K562 (cell line): Measurements from ENCODE around the gene MEA1. TPM values are rescaled to one million over a fixed set of nuclear protein-coding genes. Genes with fewer than 3 reads are reported as not detected.

ENCODE experiments used
- ATAC-seq: fragments of 200-7000 bp; cut with Tn5 transposase; 3 replicates; pipeline ENCODE4 v1.9.1; 2020; ENCODE audit warnings: moderate library complexity
- BruUV-seq: library from RNA; stranded (reverse); fragments of 400-500 nt; replicated peaks from 2 replicates; lab custom pipeline; 2021; lab: Mats Ljungman, UMichigan
- CTCF ChIA-PET: fragments of 300-600 bp; formaldehyde crosslinking; extraction: SDS; loops from one replicate; lab custom pipeline; 2021; ENCODE audit warnings: low intra/inter-chr PET ratio; lab: Yijun Ruan, JAX
- POLR2A ChIA-PET: fragments of 300-600, 350-650 bp; sonication (Branson Sonifier 250); formaldehyde crosslinking; extraction: SDS; loops from one replicate; lab custom pipeline; 2021; ENCODE audit warnings: antibody characterized with exemption, inconsistent platforms; lab: Yijun Ruan, JAX
- DNase-seq, 4 experiments: peaks; one replicate each; pipeline versions ENCODE4 v3.0.0 to v3.0.0-alpha.2; 2011 to 2018; ENCODE audit warnings: low spot score in 3 of 4, mixed read lengths in 3 of 4; ENCODE audit errors: extremely low read depth in 1 of 4
- FAIRE-seq: peaks from 2 replicates; lab custom pipeline; 2011; peaks lifted over from hg19 to GRCh38; lab: Jason Lieb, UNC
- H2AFZ ChIP-seq: 2 replicates; pipeline ENCODE4 v1.6.0; 2011; ENCODE audit warnings: low read depth, low read length, control low read depth, inconsistent platforms
- H3K27ac ChIP-seq: fragments of 200-600 bp; 3 replicates; pipeline ENCODE4 v1.8.0; 2011; ENCODE audit warnings: low read depth, mild to moderate bottlenecking, control low read depth, inconsistent platforms, low read length, moderate library complexity, mixed read lengths; ENCODE audit errors: extremely low read depth
- H3K27me3 ChIP-seq, 2 experiments: fragments of 300-600 bp in 1 of 2; 2 replicates in 1 of 2; 3 replicates in 1 of 2; pipeline versions ENCODE4 v1.6.0 to v1.8.0; 2011; ENCODE audit warnings: inconsistent platforms in 2 of 2, low read length in 2 of 2, mild to moderate bottlenecking in 1 of 2, mixed read lengths in 1 of 2, moderate library complexity in 1 of 2; ENCODE audit not compliant: control insufficient read depth in 2 of 2, insufficient read depth in 2 of 2
- H3K36me3 ChIP-seq: fragments of 300-600 bp; 3 replicates; pipeline ENCODE4 v1.8.0; 2011; ENCODE audit warnings: mild to moderate bottlenecking, low read length, inconsistent platforms; ENCODE audit not compliant: control insufficient read depth, insufficient read depth
- H3K4me1 ChIP-seq, 2 experiments: fragments of 200-600 bp in 1 of 2; replicated peaks in 1 of 2; 2 replicates in 1 of 2; 3 replicates in 1 of 2; pipeline versions ENCODE4 v1.5.1 to v1.8.0; 2011; ENCODE audit warnings: inconsistent platforms in 2 of 2, low read length in 2 of 2, mild to moderate bottlenecking in 1 of 2, mixed read lengths in 1 of 2, moderate library complexity in 1 of 2; ENCODE audit not compliant: control insufficient read depth in 2 of 2, insufficient read depth in 2 of 2
- H3K4me2 ChIP-seq: 2 replicates; pipeline ENCODE4 v1.6.1; 2011; ENCODE audit warnings: low read length, control low read depth, inconsistent platforms, mixed read lengths; ENCODE audit not compliant: insufficient read depth
- H3K4me3 ChIP-seq: fragments of 200-600 bp; sonication (generic), shearing (Covaris generic); 2 replicates; pipeline ENCODE4 v1.5.1; 2016; ENCODE audit warnings: control low read depth, inconsistent platforms
- H3K79me2 ChIP-seq: fragments of 200-600 bp; 3 replicates; pipeline ENCODE4 v1.8.0; 2011; ENCODE audit warnings: low read length, inconsistent platforms; ENCODE audit not compliant: control insufficient read depth, insufficient read depth
- H3K9ac ChIP-seq, 2 experiments: 2 replicates each; pipeline versions ENCODE4 v1.6.0 to v1.6.1; 2011; ENCODE audit warnings: low read depth in 2 of 2, low read length in 2 of 2, control low read depth in 1 of 2, inconsistent platforms in 1 of 2, mild to moderate bottlenecking in 1 of 2, mixed read lengths in 1 of 2; ENCODE audit not compliant: insufficient read depth in 1 of 2
- H3K9me1 ChIP-seq: one replicate; pipeline ENCODE4 v1.6.0; 2011; ENCODE audit warnings: inconsistent platforms, mild to moderate bottlenecking, low read length, moderate library complexity; ENCODE audit not compliant: control insufficient read depth, insufficient read depth
- H3K9me3 ChIP-seq: replicated peaks from 2 replicates; pipeline ENCODE4 v1.5.1; 2011; ENCODE audit warnings: low read depth, low read length, inconsistent platforms; ENCODE audit not compliant: control insufficient read depth, insufficient read depth
- H4K20me1 ChIP-seq: replicated peaks from 2 replicates; pipeline ENCODE4 v1.6.1; 2011; ENCODE audit warnings: low read length, inconsistent platforms, mixed read lengths; ENCODE audit not compliant: control insufficient read depth, insufficient read depth
- FOXK1 ChIP-seq: sonication (generic); formaldehyde crosslinking; IDR thresholded peaks from 2 replicates; pipeline ENCODE4 v1.8.0; 2022; ENCODE audit warnings: missing genetic modification reagents, mild to moderate bottlenecking, borderline replicate concordance
- GABPB1 ChIP-seq: sonication (generic); formaldehyde crosslinking; IDR thresholded peaks from 2 replicates; pipeline ENCODE4 v1.8.0; 2022; ENCODE audit warnings: mild to moderate bottlenecking, missing genetic modification reagents
- L3MBTL2 ChIP-seq: fragments of 450-650 bp; IDR thresholded peaks from 2 replicates; pipeline ENCODE4 v1.6.1; 2016; ENCODE audit warnings: mild to moderate bottlenecking, moderate library complexity
- MAFG ChIP-seq: fragments of 450-650 bp; conservative IDR thresholded peaks from 2 replicates; pipeline ENCODE4 v1.6.1; 2016; ENCODE audit warnings: missing genetic modification characterization, missing compliant biosample characterization
- NFRKB ChIP-seq: fragments of 450-650 bp; IDR thresholded peaks from 2 replicates; pipeline ENCODE4 v1.6.1; 2016; ENCODE audit warnings: low read depth
- RAD51 ChIP-seq: fragments of 450-650 bp; IDR thresholded peaks from 2 replicates; pipeline ENCODE4 v1.7.1; 2016; ENCODE audit warnings: low read depth, mild to moderate bottlenecking, borderline replicate concordance
- U2AF1 ChIP-seq: fragments of 200-400 bp; formaldehyde crosslinking; optimal IDR thresholded peaks from 2 replicates; pipeline ENCODE3; 2017; ENCODE audit warnings: mild to moderate bottlenecking, low read depth, low read length, moderate library complexity
- ZNF263 ChIP-seq: sonication (generic); formaldehyde crosslinking; IDR thresholded peaks from 2 replicates; pipeline ENCODE4 v1.8.0; 2022; ENCODE audit warnings: mild to moderate bottlenecking, missing genetic modification reagents, borderline replicate concordance
- ZNF76 ChIP-seq: fragments of 250-450 bp; sonication (Bioruptor Pico); IDR thresholded peaks from 2 replicates; pipeline ENCODE4 v1.4.0; 2020; ENCODE audit warnings: mild to moderate bottlenecking, moderate library complexity, borderline replicate concordance
- WGBS: fragments of 100-300 bp; shearing (Covaris generic); methylation state at CpG from one replicate; pipeline ENCODE4 v1.1.6; 2016; ENCODE audit warnings: low coverage, mixed read lengths; ENCODE audit not compliant: insufficient coverage; ENCODE audit errors: missing lambda C conversion rate; 5-methylcytosine and 5-hydroxymethylcytosine counted together
- in situ Hi-C: fragments of 300-500 bp; cut with MboI; formaldehyde crosslinking; loops from 4 replicates; pipeline ENCODE4 v1.15.0; 2018; ENCODE audit warnings: inconsistent platforms, mixed read lengths
- intact Hi-C: fragments of 100-400 bp; cut with micrococcal nuclease; formaldehyde crosslinking; loops from 2 replicates; pipeline ENCODE4 v1.14.2; 2022
- polyA plus RNA-seq, 8 experiments: library from polyadenylated mRNA; depleted of rRNA in 4 of 8; stranded (reverse) in 5 of 8; unstranded in 3 of 8; fragments of >200 nt; fragmentation: Nextera tagmentation in 2 of 8; fragmentation: Illumina TruSeq in 1 of 8; extraction: Ambion mirVana in 2 of 8; extraction: Trizol in 1 of 8; gene quantifications; 2 replicates each; pipeline versions ENCODE4 v1.2.1 to v1.2.3, GENCODE V29; 2011 to 2014; ENCODE audit warnings: inconsistent platforms in 1 of 8, missing spikeins in 1 of 8
- total RNA-seq, 7 experiments: library from RNA; depleted of rRNA in 6 of 7; stranded (reverse); fragments of >200 nt in 6 of 7; fragmentation: Illumina TruSeq in 2 of 7; extraction: Trizol in 2 of 7; gene quantifications; 2 replicates each; pipeline versions ENCODE4 v1.2.1 to v1.2.3, GENCODE V29; 2011 to 2021; ENCODE audit warnings: low replicate concordance in 1 of 7
- TF ChIP-seq, protein P1 (sequence below): fragments of 450-650 bp; conservative IDR thresholded peaks from 2 replicates; pipeline ENCODE4 v1.6.1; 2016; ENCODE audit warnings: missing genetic modification characterization, low read depth, mild to moderate bottlenecking, missing compliant biosample characterization, moderate library complexity
- TF ChIP-seq, protein P2 (sequence below): fragments of 200-800 bp; sonication (Bioruptor generic); IDR thresholded peaks from 2 replicates; pipeline ENCODE4 v1.6.1; 2017; ENCODE audit warnings: missing genetic modification characterization, missing compliant biosample characterization
- TF ChIP-seq, protein P3 (sequence below): fragments of 450-650 bp; formaldehyde crosslinking; IDR thresholded peaks from 2 replicates; pipeline ENCODE4 v1.4.0; 2020; ENCODE audit warnings: mild to moderate bottlenecking, moderate library complexity
- TF ChIP-seq, protein P4 (sequence below), 3 experiments: fragments of 200-800 bp in 1 of 3; sonication (Bioruptor generic) in 1 of 3; sonication (generic) in 1 of 3; formaldehyde crosslinking in 1 of 3; IDR thresholded peaks; 2 replicates each; pipeline versions ENCODE4 v1.6.1 to v1.8.0; 2016 to 2022; ENCODE audit warnings: mild to moderate bottlenecking in 2 of 3, missing compliant biosample characterization in 2 of 3, missing genetic modification characterization in 2 of 3, missing genetic modification reagents in 1 of 3

The MEA1 gene
- total and polyA plus RNA-seq, 9 of the 15 experiments (the other 6 are each of a cell fraction or from before 2014, with no cell fraction given), result 86.8 to 210 (median 152) TPM

DNA sequence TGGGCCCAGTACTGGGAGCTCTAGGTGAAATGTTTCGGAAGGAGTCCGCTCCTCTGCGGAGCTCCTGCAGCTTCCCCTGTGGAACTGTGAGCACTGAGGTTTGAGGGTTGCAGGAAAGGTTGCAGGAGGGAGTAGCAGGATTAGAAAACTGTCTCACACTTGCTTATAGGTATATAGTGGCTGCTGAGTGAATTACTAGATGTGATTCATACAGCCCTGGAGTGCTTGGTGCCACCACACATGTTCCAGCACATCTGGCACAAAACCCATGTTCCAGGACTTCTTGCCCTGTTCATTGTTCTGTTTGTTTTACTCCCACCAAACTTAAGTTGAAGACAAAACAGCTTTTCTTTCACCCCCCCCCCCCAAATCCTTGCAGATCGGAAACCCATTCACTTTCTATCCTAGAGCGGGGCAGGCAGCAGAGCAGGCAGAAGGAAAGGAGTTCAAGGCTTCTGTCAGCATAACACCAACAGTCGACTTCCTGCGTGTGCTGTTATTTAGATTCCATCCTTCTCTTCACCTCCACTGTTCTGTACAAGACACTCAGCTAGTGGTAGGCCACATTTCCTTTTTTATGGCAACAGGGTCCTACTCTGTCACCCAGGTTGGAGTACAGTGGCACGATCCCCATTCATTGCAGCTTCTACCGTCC is 34.1 kb downstream of the MEA1 start:
- Histone ChIP-seq H3K27me3 (no peaks in the 10 kb centered on the region), H3K4me1 (peaks cover 25 to 36% of the 10 kb centered on the region in 2 experiments; a peak in 4 of 5 replicates), H3K36me3 (peaks cover 24% of the 10 kb centered on the region), H2AFZ (peak overlapping the region; percentile 93), H3K4me3 (peak overlapping the region; percentile 95), H3K9ac (peak overlapping the region; percentile 96 to 100), H3K9me1 (no peaks in the 10 kb centered on the region), H3K79me2 (peaks cover 48% of the 10 kb centered on the region), H4K20me1 (peaks cover 5% of the 10 kb centered on the region; the same call in 1 of the 2 replicates), H3K9me3 (no peaks in the 10 kb centered on the region), H3K27ac (peak overlapping the region; percentile 88), H3K4me2 (peak overlapping the region; percentile 90)
- CTCF ChIA-PET, result no interaction called here
- in situ Hi-C loops (no loop called here), intact Hi-C loops (loop anchor here (2.0 kb wide), 1 partner anchor 35 kb away; the partner anchor contains the start of gene KLHDC3)
- POLR2A ChIA-PET, result interaction anchor here (0.6 to 2.5 kb wide), 15 partner anchors 8 to 355 kb away, joined by 3 to 13 read pairs (median 4); partner anchors contain the start of genes CNPY3, KLHDC3, MEA1 and RPL7L1
- 57% methylated on average over 9 of the region's 9 CpGs for WGBS
- DNase-seq (peak in 1 of 4 experiments; percentile 60), ATAC-seq (peak; percentile 1), FAIRE-seq (no peak)
- TSS peak; percentile 97 for BruUV-seq
- TF ChIP-seq MAFG (tag), result 0 out of 2 replicates have a peak, but pooled peaks have one; percentile 1
- 0 out of 2 replicates have a peak, but pooled peaks have one; percentile 0 for TF ChIP-seq RAD51
- TF ChIP-seq U2AF1, result no peak
- 0 out of 2 replicates have a peak, but pooled peaks have one; percentile 10 for TF ChIP-seq FOXK1 (CRISPR knock-in tag)
- TF ChIP-seq ZNF76, result 0 out of 2 replicates have a peak, but pooled peaks have one; percentile 19
- 0 out of 2 replicates have a peak, but pooled peaks have one; percentile 28 for TF ChIP-seq ZNF263 (CRISPR knock-in tag)
- TF ChIP-seq L3MBTL2, result peak; percentile 6; the same call in 1 of the 2 replicates
- TF ChIP-seq, protein P1, sequence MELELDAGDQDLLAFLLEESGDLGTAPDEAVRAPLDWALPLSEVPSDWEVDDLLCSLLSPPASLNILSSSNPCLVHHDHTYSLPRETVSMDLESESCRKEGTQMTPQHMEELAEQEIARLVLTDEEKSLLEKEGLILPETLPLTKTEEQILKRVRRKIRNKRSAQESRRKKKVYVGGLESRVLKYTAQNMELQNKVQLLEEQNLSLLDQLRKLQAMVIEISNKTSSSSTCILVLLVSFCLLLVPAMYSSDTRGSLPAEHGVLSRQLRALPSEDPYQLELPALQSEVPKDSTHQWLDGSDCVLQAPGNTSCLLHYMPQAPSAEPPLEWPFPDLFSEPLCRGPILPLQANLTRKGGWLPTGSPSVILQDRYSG (tag), result 0 out of 2 replicates have a peak, but pooled peaks have one; percentile 13
- TF ChIP-seq NFRKB, result 0 out of 2 replicates have a peak, but pooled peaks have one; percentile 5
- peak; percentile 44; the same call in 1 of the 2 replicates for TF ChIP-seq GABPB1
- TF ChIP-seq, protein P2, sequence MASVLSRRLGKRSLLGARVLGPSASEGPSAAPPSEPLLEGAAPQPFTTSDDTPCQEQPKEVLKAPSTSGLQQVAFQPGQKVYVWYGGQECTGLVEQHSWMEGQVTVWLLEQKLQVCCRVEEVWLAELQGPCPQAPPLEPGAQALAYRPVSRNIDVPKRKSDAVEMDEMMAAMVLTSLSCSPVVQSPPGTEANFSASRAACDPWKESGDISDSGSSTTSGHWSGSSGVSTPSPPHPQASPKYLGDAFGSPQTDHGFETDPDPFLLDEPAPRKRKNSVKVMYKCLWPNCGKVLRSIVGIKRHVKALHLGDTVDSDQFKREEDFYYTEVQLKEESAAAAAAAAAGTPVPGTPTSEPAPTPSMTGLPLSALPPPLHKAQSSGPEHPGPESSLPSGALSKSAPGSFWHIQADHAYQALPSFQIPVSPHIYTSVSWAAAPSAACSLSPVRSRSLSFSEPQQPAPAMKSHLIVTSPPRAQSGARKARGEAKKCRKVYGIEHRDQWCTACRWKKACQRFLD (CRISPR knock-in tag), result 0 out of 2 replicates have a peak, but pooled peaks have one; percentile 15
- TF ChIP-seq, protein P3, sequence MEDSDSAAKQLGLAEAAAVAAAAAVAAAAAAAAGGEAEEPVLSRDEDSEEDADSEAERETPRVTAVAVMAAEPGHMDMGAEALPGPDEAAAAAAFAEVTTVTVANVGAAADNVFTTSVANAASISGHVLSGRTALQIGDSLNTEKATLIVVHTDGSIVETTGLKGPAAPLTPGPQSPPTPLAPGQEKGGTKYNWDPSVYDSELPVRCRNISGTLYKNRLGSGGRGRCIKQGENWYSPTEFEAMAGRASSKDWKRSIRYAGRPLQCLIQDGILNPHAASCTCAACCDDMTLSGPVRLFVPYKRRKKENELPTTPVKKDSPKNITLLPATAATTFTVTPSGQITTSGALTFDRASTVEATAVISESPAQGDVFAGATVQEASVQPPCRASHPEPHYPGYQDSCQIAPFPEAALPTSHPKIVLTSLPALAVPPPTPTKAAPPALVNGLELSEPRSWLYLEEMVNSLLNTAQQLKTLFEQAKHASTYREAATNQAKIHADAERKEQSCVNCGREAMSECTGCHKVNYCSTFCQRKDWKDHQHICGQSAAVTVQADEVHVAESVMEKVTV (CRISPR knock-in tag), result 0 out of 2 replicates have a peak, but pooled peaks have one; percentile 3
- TF ChIP-seq, protein P4, sequence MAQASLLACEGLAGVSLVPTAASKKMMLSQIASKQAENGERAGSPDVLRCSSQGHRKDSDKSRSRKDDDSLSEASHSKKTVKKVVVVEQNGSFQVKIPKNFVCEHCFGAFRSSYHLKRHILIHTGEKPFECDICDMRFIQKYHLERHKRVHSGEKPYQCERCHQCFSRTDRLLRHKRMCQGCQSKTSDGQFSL (CRISPR knock-in tag; IDR thresholded peaks at IDR 0.05), result peak; percentile 60
- TF ChIP-seq, protein P4 (tag; IDR thresholded peaks at IDR 0.05), result peak in 1 of 2 experiments; percentile 51; a peak in 1 of 4 replicates
